Measurements from ENCODE around the gene FST. TPM values are rescaled to one million over a fixed set of nuclear protein-coding genes. Genes with fewer than 3 reads are reported as not detected.

FST gene
- total RNA-seq, 4 donors from 2014 or later: 2.0 to 16.4 (median 4.3) TPM

- no peaks in the 10 kb centered on the region for H3K9me3 ChIP-seq
- 83% methylated on average over 3 of the region's 3 CpGs for WGBS
- TF ChIP-seq POLR2AphosphoS5 (IDR thresholded peaks at IDR 0.05) (no peak), CTCF (IDR thresholded peaks at IDR 0.05) (no peak), POLR2A (IDR thresholded peaks at IDR 0.05; ENCODE audit: low read depth) (no peak), EP300 (IDR thresholded peaks at IDR 0.05) (no peak)
- no peak for DNase-seq (ENCODE audit: extremely low spot score)
- H3K4me3 ChIP-seq: no peak overlapping the region
- H3K4me1 ChIP-seq: peaks cover 7 to 27% (median 20%) of the 10 kb centered on the region in 4 donors
- H3K27me3 ChIP-seq: peaks cover 0 to 7% (median 0%) of the 10 kb centered on the region in 4 donors
- no peak overlapping the region for H3K27ac ChIP-seq (replicated peaks in 1 of 4)
- no peaks in the 10 kb centered on the region for H3K36me3 ChIP-seq
- intact Hi-C loops (cut with DNase I): no loop called here
These were observed 4.4 kb upstream of the FST start for GRCh38 chr5:53476019-53476418.

DNA sequence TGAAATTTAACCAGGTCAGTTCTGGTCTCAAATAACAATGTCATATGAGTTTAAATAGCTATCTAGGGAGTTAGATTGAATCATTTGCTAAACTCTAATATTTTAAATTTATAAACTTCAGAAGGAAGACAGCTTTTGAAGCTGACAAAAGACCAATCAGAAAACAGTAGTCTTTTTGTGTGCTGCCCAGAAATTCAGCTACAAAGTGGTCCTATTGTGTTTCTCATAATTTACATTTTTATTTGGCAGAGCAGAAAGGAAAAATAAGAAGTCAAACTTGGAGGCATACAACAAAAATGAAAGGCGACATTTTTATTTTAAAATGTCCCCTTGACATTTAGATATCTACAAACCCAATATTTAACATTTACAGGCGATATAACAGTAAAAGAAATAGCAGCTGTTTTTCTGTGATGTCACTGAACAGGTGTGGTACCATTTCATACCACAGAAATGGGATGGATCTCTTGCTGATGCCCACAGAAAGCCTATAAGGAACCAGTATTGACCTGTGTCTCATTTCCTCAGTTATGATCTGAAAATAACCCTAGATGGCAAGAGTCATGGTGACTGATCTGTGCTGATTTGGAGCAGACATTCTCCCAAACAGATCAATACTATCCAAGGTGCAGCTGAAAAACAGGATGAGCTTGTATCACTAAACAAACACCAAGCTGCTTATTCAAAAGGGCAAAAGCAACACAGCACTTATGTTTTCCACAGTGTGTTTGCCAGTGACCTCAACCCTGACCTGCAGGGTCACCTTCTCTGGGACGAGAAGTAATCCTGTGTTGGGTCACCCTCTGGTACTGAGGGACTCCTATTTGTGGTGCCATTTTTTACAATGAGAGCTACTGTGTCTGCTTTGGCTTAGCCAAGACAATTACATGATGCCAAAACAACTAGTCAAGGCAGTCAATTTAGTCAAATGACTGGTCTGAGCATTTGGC lies 3.6 kb upstream of the FST start:
- Histone ChIP-seq H3K9me3 (no peaks in the 10 kb centered on the region), H3K4me1 (peaks cover 7 to 35% (median 28%) of the 10 kb centered on the region in 4 donors), H3K27ac (replicated peaks in 1 of 4) (no peak overlapping the region), H3K36me3 (no peaks in the 10 kb centered on the region), H3K4me3 (no peak overlapping the region), H3K27me3 (peaks cover 0 to 7% (median 0%) of the 10 kb centered on the region in 4 donors)
- DNase-seq (ENCODE audit: extremely low spot score): no peak
- intact Hi-C loops (cut with DNase I): no loop called here
- TF ChIP-seq EP300 (IDR thresholded peaks at IDR 0.05) (no peak), POLR2AphosphoS5 (IDR thresholded peaks at IDR 0.05) (no peak), CTCF (IDR thresholded peaks at IDR 0.05) (no peak)
- WGBS: 76% methylated on average over 3 of the region's 3 CpGs

DNA sequence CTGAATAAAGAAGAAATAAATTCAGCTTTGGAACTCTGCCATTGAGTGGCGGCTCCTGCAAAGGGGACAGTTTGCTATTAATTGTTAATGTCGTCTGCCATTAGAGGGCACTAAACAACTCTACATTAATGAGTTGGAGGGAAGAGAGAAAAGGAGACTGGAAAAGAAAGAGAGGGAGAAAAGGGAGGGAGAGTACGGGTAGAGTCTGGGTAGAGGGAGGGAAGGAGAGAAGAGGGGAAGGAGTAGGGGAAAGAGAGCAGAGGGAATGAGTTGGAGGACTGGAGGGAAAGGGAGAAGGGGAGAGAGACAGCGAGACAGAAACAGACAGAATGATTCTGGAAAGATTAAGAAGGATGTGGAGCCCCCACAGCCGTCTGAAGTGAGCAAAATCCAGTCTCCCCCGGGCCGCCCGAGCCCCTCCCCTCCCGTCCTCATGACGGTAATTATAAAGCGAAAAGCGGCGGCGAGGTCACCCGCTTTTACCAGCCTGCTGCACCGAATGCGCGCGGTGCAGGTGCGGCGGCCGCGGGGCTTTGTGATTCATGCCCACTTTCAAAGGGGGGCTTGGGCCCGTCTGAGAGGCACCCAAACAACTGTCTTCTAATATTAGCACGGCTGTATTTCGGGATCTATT lies 1.9 kb upstream of the FST start:
- DNase-seq (ENCODE audit: extremely low spot score): no peak
- 1% methylated on average over 21 of the region's 26 CpGs for WGBS
- intact Hi-C loops (cut with DNase I): no loop called here

DNA sequence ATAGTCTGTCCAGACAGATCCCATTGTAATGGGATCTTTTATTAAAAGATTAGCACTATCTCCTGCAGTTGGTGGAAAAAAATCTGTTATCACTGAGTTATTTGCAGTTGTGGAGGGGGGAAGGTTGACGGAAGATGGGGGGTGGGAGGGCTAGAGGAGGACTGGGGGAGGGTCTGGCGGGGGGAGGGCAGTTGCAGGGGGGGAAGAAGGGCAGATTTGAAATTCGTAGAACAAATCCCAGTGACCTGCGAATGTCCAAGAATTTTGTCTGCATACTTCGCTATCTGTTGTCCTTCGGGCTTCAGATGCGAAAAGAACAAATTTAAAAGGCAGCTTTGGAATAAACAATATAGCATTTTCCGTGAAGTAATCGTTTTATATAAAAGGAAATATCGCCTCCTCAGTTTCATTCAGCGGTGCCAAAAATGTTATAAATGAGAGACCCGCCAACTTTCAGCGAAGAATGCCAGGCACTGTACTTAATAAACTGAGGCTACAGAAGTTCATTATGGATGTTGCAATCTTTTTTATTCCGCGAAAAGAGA lies 1.3 kb upstream of the FST start:
- no peak for DNase-seq (ENCODE audit: extremely low spot score)
- Histone ChIP-seq H3K27me3 (peaks cover 0 to 7% (median 0%) of the 10 kb centered on the region in 4 donors), H3K9me3 (no peaks in the 10 kb centered on the region), H3K36me3 (no peaks in the 10 kb centered on the region), H3K27ac (replicated peaks in 1 of 4) (peak overlapping the region; percentile 67 to 78 (median 77)), H3K4me3 (peak overlapping the region; percentile 65 to 82 (median 72)), H3K4me1 (peaks cover 19 to 50% (median 42%) of the 10 kb centered on the region in 4 donors)
- 0% methylated on average over 15 of the region's 15 CpGs for WGBS
- TF ChIP-seq POLR2A (IDR thresholded peaks at IDR 0.05; ENCODE audit: low read depth) (no peak), EP300 (IDR thresholded peaks at IDR 0.05) (no peak), POLR2AphosphoS5 (IDR thresholded peaks at IDR 0.05) (no peak), CTCF (IDR thresholded peaks at IDR 0.05) (no peak)
- intact Hi-C loops (cut with DNase I): no loop called here

More for the DNA sequence above, 1.9 kb upstream of the FST start:
- TF ChIP-seq CTCF (IDR thresholded peaks at IDR 0.05) (peak; percentile 46 to 59 (median 50)), EP300 (IDR thresholded peaks at IDR 0.05) (no peak), POLR2A (IDR thresholded peaks at IDR 0.05; ENCODE audit: low read depth) (no peak), POLR2AphosphoS5 (IDR thresholded peaks at IDR 0.05) (no peak)
- peaks cover 19 to 50% (median 41%) of the 10 kb centered on the region in 4 donors for H3K4me1 ChIP-seq
- H3K27me3 ChIP-seq: peaks cover 0 to 7% (median 0%) of the 10 kb centered on the region in 4 donors
- peak overlapping the region in 1 of 4 donors; percentile 78 for H3K27ac ChIP-seq (replicated peaks in 1 of 4)
- H3K36me3 ChIP-seq: no peaks in the 10 kb centered on the region
- no peaks in the 10 kb centered on the region for H3K9me3 ChIP-seq
- peak overlapping the region; percentile 65 to 82 (median 72) for H3K4me3 ChIP-seq

Data from esophagus muscularis mucosa (tissue), 4 donors.